Adrenal gland (tissue), 12 donors: ENCODE results near the gene CACNA1H. TPM values are rescaled to one million over a fixed set of nuclear protein-coding genes. Genes with fewer than 3 reads are reported as not detected.

Experiments
- DNase-seq, 7 donors: peaks; one replicate each; pipeline ENCODE4 v3.0.0-alpha.2; 2019 to 2020
- H3K27ac ChIP-seq, 5 donors: fragments of 200-600 bp; sonication (generic) in 4 of 5; 1 replicate in 3 of 5; 2 replicates in 2 of 5; pipeline versions ENCODE4 v1.5.1 to v1.8.0; 2016 to 2020; ENCODE audit warnings: mild to moderate bottlenecking in 1 of 5
- H3K27me3 ChIP-seq: fragments of 200-600 bp; 2 replicates; pipeline ENCODE4 v1.8.0; 2021
- H3K36me3 ChIP-seq, 2 donors: fragments of 200-600 bp; replicated peaks in 1 of 2; 1 replicate in 1 of 2; 2 replicates in 1 of 2; pipeline versions ENCODE4 v1.5.1 to v1.8.0; 2018 to 2022
- H3K4me1 ChIP-seq, 2 donors: fragments of 200-600 bp; replicated peaks in 1 of 2; 1 replicate in 1 of 2; 2 replicates in 1 of 2; pipeline versions ENCODE4 v1.5.1 to v1.8.0; 2018 to 2021
- H3K4me3 ChIP-seq, 4 donors: fragments of 200-600 bp; sonication (generic) in 3 of 4; one replicate each; pipeline ENCODE4 v1.5.1; 2016 to 2018
- H3K9me3 ChIP-seq, 3 donors: fragments of 200-600 bp; sonication (generic) in 1 of 3; replicated peaks in 1 of 3; 1 replicate in 2 of 3; 2 replicates in 1 of 3; pipeline versions ENCODE4 v1.5.1 to v1.8.0; 2016 to 2021
- CTCF ChIP-seq, 6 experiments: fragments of 450-650 bp in 4 of 6; fragments of 200-600 bp in 2 of 6; sonication (generic) in 1 of 6; IDR thresholded peaks; 1 replicate in 5 of 6; 2 replicates in 1 of 6; pipeline versions ENCODE4 v1.5.1 to v1.8.0; 2016 to 2021; ENCODE audit warnings: antibody characterized with exemption in 6 of 6, mild to moderate bottlenecking in 2 of 6, moderate library complexity in 1 of 6
- POLR2A ChIP-seq, 2 donors: fragments of 450-650 bp; IDR thresholded peaks; one replicate each; pipeline ENCODE4 v1.6.1; 2017; ENCODE audit warnings: antibody characterized with exemption in 2 of 2, mild to moderate bottlenecking in 2 of 2, moderate library complexity in 1 of 2
- WGBS, 4 donors: extraction: QIAGEN DNeasy Blood & Tissue Kit in 2 of 4; methylation state at CpG; one replicate each; pipeline versions ENCODE4 v1.1.5 to v1.1.7; 2013 to 2017; 5-methylcytosine and 5-hydroxymethylcytosine counted together
- intact Hi-C, 2 donors: fragments of 100-400 bp; cut with DNase I; formaldehyde crosslinking; loops; one replicate each; pipeline versions ENCODE4 v1.14.1 to v1.15.0; 2022 to 2023
- polyA plus RNA-seq, 3 donors: library from polyadenylated mRNA; stranded (reverse); fragments of 200-250 nt in 2 of 3; fragments of 350-450 nt in 1 of 3; fragmentation: Illumina TruSeq in 1 of 3; extraction: RNeasy Lipid Tissue Mini Kit (QIAGEN cat#74804) in 1 of 3; gene quantifications; one replicate each; pipeline ENCODE4 v1.2.3, GENCODE V29; 2013 to 2014
- total RNA-seq, 9 donors: library from RNA; depleted of rRNA in 4 of 9; stranded (reverse); fragments of >200 nt in 4 of 9; fragments of 120-200 nt in 1 of 9; fragmentation: NEBNext Ultra II Directional in 1 of 9; extraction: Animal tissue kit (Norgen Biotek cat#: 25700) in 1 of 9; gene quantifications; one replicate each; pipeline versions ENCODE4 v1.1.0 to v1.2.4, GENCODE V29; 2013 to 2023
- donor health status: healthy with polysubstance abuse.
- donor health status: Bipolar disorder and iron deficiency.
- donor health status: DM: yes; HTN: yes; CAD: no.
- donor health status: DM: no; HTN: no; CAD: no.
- donor health status: DM: no; HTN: no; CAD: no.
- donor health status: DM: yes; HTN: yes; CAD: no.

Gene CACNA1H
- total and polyA plus RNA-seq, 12 donors = 14.0 to 121 (median 34.9) TPM

GRCh38 chr16:1126044-1126443 is 26.9 kb upstream of the CACNA1H start:
- DNase-seq = no peak
- intact Hi-C loops = no loop called here
- H3K36me3 ChIP-seq = no peaks in the 10 kb centered on the region
- H3K27me3 ChIP-seq = no peaks in the 10 kb centered on the region
- TF ChIP-seq POLR2A (IDR thresholded peaks at IDR 0.05) (no peak), CTCF (IDR thresholded peaks at IDR 0.05) (no peak)
- H3K9me3 ChIP-seq = no peaks in the 10 kb centered on the region
- 60 to 88% (median 69%) methylated on average over 1 to 17 of the region's 17 CpGs for WGBS, 4 donors
- no peak overlapping the region for H3K27ac ChIP-seq
- H3K4me3 ChIP-seq = no peak overlapping the region
- H3K4me1 ChIP-seq = no peaks in the 10 kb centered on the region

DNA sequence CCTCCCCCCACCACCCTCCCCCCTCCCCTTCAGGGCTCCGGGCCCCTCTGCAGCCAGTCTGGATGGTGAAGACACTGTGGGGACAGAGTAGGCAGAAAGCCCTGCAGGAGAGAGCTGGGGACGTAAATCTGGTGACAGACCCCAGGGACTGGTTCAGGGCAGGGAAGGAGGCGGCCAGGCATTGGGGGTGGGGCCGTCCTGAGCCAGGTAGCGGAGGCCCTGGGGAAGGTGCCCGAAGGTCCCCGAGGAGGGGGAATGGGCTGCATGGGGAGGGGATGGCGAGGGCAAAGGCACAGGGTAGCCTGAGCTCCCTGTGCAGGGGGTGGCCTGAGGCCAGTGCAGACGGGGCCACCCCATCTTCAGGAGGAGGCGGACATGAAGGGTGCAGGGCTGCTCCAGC is 26.3 kb upstream of the CACNA1H start:
- H3K27me3 ChIP-seq = no peaks in the 10 kb centered on the region
- no peaks in the 10 kb centered on the region for H3K9me3 ChIP-seq
- H3K4me3 ChIP-seq = no peak overlapping the region
- H3K36me3 ChIP-seq = no peaks in the 10 kb centered on the region
- intact Hi-C loops = no loop called here
- no peak for DNase-seq
- WGBS, 4 donors = 56 to 67% (median 58%) methylated on average over 3 to 10 of the region's 10 CpGs
- TF ChIP-seq POLR2A (IDR thresholded peaks at IDR 0.05) (no peak), CTCF (IDR thresholded peaks at IDR 0.05) (no peak)
- no peaks in the 10 kb centered on the region for H3K4me1 ChIP-seq
- H3K27ac ChIP-seq = no peak overlapping the region

- Histone ChIP-seq H3K36me3 (no peaks in the 10 kb centered on the region), H3K4me3 (no peak overlapping the region), H3K4me1 (no peaks in the 10 kb centered on the region), H3K27me3 (no peaks in the 10 kb centered on the region), H3K9me3 (no peaks in the 10 kb centered on the region), H3K27ac (no peak overlapping the region)
- TF ChIP-seq CTCF (IDR thresholded peaks at IDR 0.05) (no peak), POLR2A (IDR thresholded peaks at IDR 0.05) (no peak)
- WGBS, 4 donors = 47 to 74% (median 72%) methylated on average over 10 to 16 of the region's 16 CpGs
- intact Hi-C loops = no loop called here
- no peak for DNase-seq
Observed at GRCh38 chr16:1127101-1127500, 25.8 kb upstream of the CACNA1H start.

GRCh38 chr16:1127971-1128715 is 24.8 kb upstream of the CACNA1H start:
- 90 to 95% (median 92%) methylated on average over 18 to 31 of the region's 31 CpGs for WGBS, 4 donors
- Histone ChIP-seq H3K4me3 (no peak overlapping the region), H3K4me1 (no peaks in the 10 kb centered on the region), H3K36me3 (no peaks in the 10 kb centered on the region), H3K27ac (no peak overlapping the region), H3K27me3 (no peaks in the 10 kb centered on the region), H3K9me3 (no peaks in the 10 kb centered on the region)
- intact Hi-C loops = no loop called here
- TF ChIP-seq CTCF (IDR thresholded peaks at IDR 0.05) (no peak), POLR2A (IDR thresholded peaks at IDR 0.05) (no peak)
- no peak for DNase-seq
